ENCODE data around the gene SIL1.

- no peak for TF ChIP-seq EZH2 (IDR thresholded peaks at IDR 0.05; ENCODE audit: insufficient read depth, poor library complexity, severe bottlenecking)
- no peak for TF ChIP-seq EZH2phosphoT487 (IDR thresholded peaks at IDR 0.05; ENCODE audit: insufficient read depth, low read depth)
Observed at GRCh38 chr5:139061856-139062255, 136.3 kb downstream of the SIL1 start.
